ENCODE measurements around the gene CHCHD10. TPM values are rescaled to one million over a fixed set of nuclear protein-coding genes. Genes with fewer than 3 reads are reported as not detected.
A peak's percentile ranks its signal among the peaks of the same experiment; 100 is the strongest.

CHCHD10 gene
- total and polyA plus RNA-seq, 2 donors (not counting 1 experiment from before 2014, with no cell fraction given) = 54.0 to 124 TPM

DNA sequence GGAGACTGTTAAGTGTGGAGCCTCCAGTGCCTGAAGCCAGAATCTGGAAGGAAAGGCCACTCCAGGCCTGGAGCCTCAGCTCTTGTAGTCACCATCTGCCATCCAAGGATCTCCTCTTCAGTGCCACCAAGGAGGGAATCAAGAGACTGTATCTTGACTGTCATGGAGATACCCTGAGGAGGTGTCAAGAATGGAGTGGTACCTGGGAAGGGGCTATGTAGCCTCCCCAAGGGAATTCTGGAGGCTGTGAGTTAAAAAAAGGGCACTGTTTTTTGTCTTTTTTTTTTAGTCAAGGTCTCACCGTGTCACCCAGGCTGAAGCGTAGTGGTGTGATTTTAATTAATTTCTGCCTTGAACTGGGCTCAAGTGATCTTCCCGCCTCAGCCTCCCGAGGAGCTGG, 8.2 kb downstream of the CHCHD10 start:
- 84% methylated on average over 3 of the region's 4 CpGs for WGBS (ENCODE audit: insufficient coverage)
- Mint-ChIP-seq H3K4me1 (peaks cover 42% of the 10 kb centered on the region), H3K4me3 (no peak overlapping the region), H3K27ac (no peak overlapping the region), H3K27me3 (no peaks in the 10 kb centered on the region), H3K9me3 (ENCODE audit: insufficient read depth) (no peaks in the 10 kb centered on the region)
- H3K36me3 ChIP-seq (replicated peaks in 1 of 2; ENCODE audit: control extremely low read depth in 1 of 2, control insufficient read depth in 1 of 2, extremely low read depth in 1 of 2, insufficient read depth in 2 of 2, low read length in 1 of 2) = no peaks in the 10 kb centered on the region
- no peak overlapping the region for H3K9ac ChIP-seq (ENCODE audit: low read length)
- H3K27me3 ChIP-seq (replicated peaks in 1 of 4; ENCODE audit: control extremely low read depth in 1 of 4, control insufficient read depth in 3 of 4, insufficient read depth in 4 of 4, low read length in 3 of 4) = no peaks in the 10 kb centered on the region
- H3K27ac ChIP-seq (ENCODE audit: low read length in 2 of 2) = no peak overlapping the region
- ChIA-PET POLR2A (interaction anchor here (0.6 to 0.8 kb wide), 4 partner anchors 8 to 615 kb away, joined by 3 to 4 read pairs (median 4); partner anchors contain the start of gene CHCHD10), CTCF (interaction anchor here (13.0 kb wide), 1 partner anchor 8 kb away, joined by 188 read pairs; the partner anchor contains the start of genes C22orf15, CHCHD10 and MMP11)
- peaks cover 40 to 47% of the 10 kb centered on the region in 2 donors for H3K4me1 ChIP-seq (ENCODE audit: control insufficient read depth in 2 of 2, insufficient read depth in 2 of 2, low read length in 2 of 2)
- peaks cover 0 to 4% (median 0%) of the 10 kb centered on the region in 3 donors for H3K9me3 ChIP-seq (ENCODE audit: control extremely low read depth in 1 of 3, control insufficient read depth in 2 of 3, insufficient read depth in 1 of 3, low read length in 2 of 3)
- no peak for DNase-seq
- H3K79me2 ChIP-seq (ENCODE audit: control insufficient read depth, insufficient read depth, low read length) = no peaks in the 10 kb centered on the region
- ATAC-seq (ENCODE audit: low read depth) = no peak
- TF ChIP-seq, protein P1, sequence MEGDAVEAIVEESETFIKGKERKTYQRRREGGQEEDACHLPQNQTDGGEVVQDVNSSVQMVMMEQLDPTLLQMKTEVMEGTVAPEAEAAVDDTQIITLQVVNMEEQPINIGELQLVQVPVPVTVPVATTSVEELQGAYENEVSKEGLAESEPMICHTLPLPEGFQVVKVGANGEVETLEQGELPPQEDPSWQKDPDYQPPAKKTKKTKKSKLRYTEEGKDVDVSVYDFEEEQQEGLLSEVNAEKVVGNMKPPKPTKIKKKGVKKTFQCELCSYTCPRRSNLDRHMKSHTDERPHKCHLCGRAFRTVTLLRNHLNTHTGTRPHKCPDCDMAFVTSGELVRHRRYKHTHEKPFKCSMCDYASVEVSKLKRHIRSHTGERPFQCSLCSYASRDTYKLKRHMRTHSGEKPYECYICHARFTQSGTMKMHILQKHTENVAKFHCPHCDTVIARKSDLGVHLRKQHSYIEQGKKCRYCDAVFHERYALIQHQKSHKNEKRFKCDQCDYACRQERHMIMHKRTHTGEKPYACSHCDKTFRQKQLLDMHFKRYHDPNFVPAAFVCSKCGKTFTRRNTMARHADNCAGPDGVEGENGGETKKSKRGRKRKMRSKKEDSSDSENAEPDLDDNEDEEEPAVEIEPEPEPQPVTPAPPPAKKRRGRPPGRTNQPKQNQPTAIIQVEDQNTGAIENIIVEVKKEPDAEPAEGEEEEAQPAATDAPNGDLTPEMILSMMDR (IDR thresholded peaks at IDR 0.05) = no peak
- TF ChIP-seq EZH2 (IDR thresholded peaks at IDR 0.05; ENCODE audit: borderline replicate concordance, insufficient read depth, low read depth, low read length, poor library complexity, severe bottlenecking) = no peak
- H4K20me1 ChIP-seq (ENCODE audit: control insufficient read depth, insufficient read depth, low read length, poor library complexity, severe bottlenecking) = peaks cover 7% of the 10 kb centered on the region
- no peak overlapping the region for H3K4me3 ChIP-seq (ENCODE audit: control extremely low read depth in 1 of 5, extremely low read depth in 1 of 5, insufficient read depth in 1 of 5, low read depth in 2 of 5, low read length in 4 of 5)
- no peak overlapping the region for H3K4me2 ChIP-seq (replicated peaks; ENCODE audit: low read depth, low read length, poor library complexity, severe bottlenecking)
- intact Hi-C loops (cut with micrococcal nuclease) = no loop called here
- H2AFZ ChIP-seq (ENCODE audit: insufficient read depth, low read depth, low read length, poor library complexity, severe bottlenecking) = no peak overlapping the region

- no peak for DNase-seq
- peak overlapping the region; percentile 11 for H3K4me2 ChIP-seq (replicated peaks; ENCODE audit: low read depth, low read length, poor library complexity, severe bottlenecking)
- H3K9me3 ChIP-seq (ENCODE audit: control extremely low read depth in 1 of 3, control insufficient read depth in 2 of 3, insufficient read depth in 1 of 3, low read length in 2 of 3) = peaks cover 0 to 4% (median 0%) of the 10 kb centered on the region in 3 donors
- ChIA-PET CTCF (interaction anchor here (1.0 to 13.0 kb wide), 3 partner anchors 10 to 93 kb away, joined by 4 to 188 read pairs (median 4); partner anchors contain the start of genes C22orf15, CHCHD10 and MMP11), POLR2A (interaction anchor here (0.7 to 8.1 kb wide), 2 partner anchors 9 to 10 kb away, joined by 6 to 174 read pairs; partner anchors contain the start of genes C22orf15, CHCHD10 and MMP11)
- Mint-ChIP-seq H3K27me3 (no peaks in the 10 kb centered on the region), H3K9me3 (ENCODE audit: insufficient read depth) (no peaks in the 10 kb centered on the region), H3K4me3 (peak overlapping the region; percentile 11), H3K27ac (peak overlapping the region; percentile 60), H3K4me1 (peaks cover 46% of the 10 kb centered on the region)
- H3K9ac ChIP-seq (ENCODE audit: low read length) = no peak overlapping the region
- no peak for ATAC-seq (ENCODE audit: low read depth)
- no peak overlapping the region for H2AFZ ChIP-seq (ENCODE audit: insufficient read depth, low read depth, low read length, poor library complexity, severe bottlenecking)
- H4K20me1 ChIP-seq (ENCODE audit: control insufficient read depth, insufficient read depth, low read length, poor library complexity, severe bottlenecking) = no peaks in the 10 kb centered on the region
- H3K27me3 ChIP-seq (replicated peaks in 1 of 4; ENCODE audit: control extremely low read depth in 1 of 4, control insufficient read depth in 3 of 4, insufficient read depth in 4 of 4, low read length in 3 of 4) = no peaks in the 10 kb centered on the region
- intact Hi-C loops (cut with micrococcal nuclease) = no loop called here
- H3K79me2 ChIP-seq (ENCODE audit: control insufficient read depth, insufficient read depth, low read length) = peaks cover 8% of the 10 kb centered on the region
- peak overlapping the region in 1 of 2 donors; percentile 22 for H3K27ac ChIP-seq (ENCODE audit: low read length in 2 of 2)
- peaks cover 24 to 51% of the 10 kb centered on the region in 2 donors for H3K4me1 ChIP-seq (ENCODE audit: control insufficient read depth in 2 of 2, insufficient read depth in 2 of 2, low read length in 2 of 2)
- TF ChIP-seq, protein P1 (IDR thresholded peaks at IDR 0.05) = no peak
- no peak for TF ChIP-seq EZH2 (IDR thresholded peaks at IDR 0.05; ENCODE audit: borderline replicate concordance, insufficient read depth, low read depth, low read length, poor library complexity, severe bottlenecking)
- H3K4me3 ChIP-seq (ENCODE audit: control extremely low read depth in 1 of 5, extremely low read depth in 1 of 5, insufficient read depth in 1 of 5, low read depth in 2 of 5, low read length in 4 of 5) = no peak overlapping the region
- peaks cover 0 to 2% of the 10 kb centered on the region in 2 experiments for H3K36me3 ChIP-seq (replicated peaks in 1 of 2; ENCODE audit: control extremely low read depth in 1 of 2, control insufficient read depth in 1 of 2, extremely low read depth in 1 of 2, insufficient read depth in 2 of 2, low read length in 1 of 2)
- 22% methylated on average over 3 of the region's 4 CpGs for WGBS (ENCODE audit: insufficient coverage)
Measured at GRCh38 chr22:23756891-23757290, 10.9 kb downstream of the CHCHD10 start.
